Peyer's patch (tissue), 4 donors: ENCODE measurements around the gene RAPGEF2. TPM values are rescaled to one million over a fixed set of nuclear protein-coding genes. Genes with fewer than 3 reads are reported as not detected.

Source experiments
- DNase-seq, 3 donors: peaks; one replicate each; pipeline ENCODE4 v3.0.0-alpha.2; 2017 to 2019
- H3K27ac ChIP-seq, 4 donors: fragments of 200-600 bp; sonication (generic); one replicate each; pipeline ENCODE4 v1.5.1; 2016 to 2019
- H3K27me3 ChIP-seq, 2 donors: fragments of 200-600 bp; sonication (generic); one replicate each; pipeline ENCODE4 v1.5.1; 2019
- H3K36me3 ChIP-seq, 3 donors: fragments of 200-600 bp; sonication (generic); one replicate each; pipeline ENCODE4 v1.5.1; 2016 to 2019
- H3K4me1 ChIP-seq, 4 donors: fragments of 200-600 bp; sonication (generic); one replicate each; pipeline ENCODE4 v1.5.1; 2016 to 2019
- H3K4me3 ChIP-seq, 4 donors: fragments of 200-600 bp; sonication (generic); 1 replicate in 3 of 4; 2 replicates in 1 of 4; pipeline ENCODE4 v1.5.1; 2016 to 2019; ENCODE audit warnings: mild to moderate bottlenecking in 1 of 4
- H3K9me3 ChIP-seq, 4 donors: fragments of 200-600 bp; sonication (generic); one replicate each; pipeline ENCODE4 v1.5.1; 2016 to 2019; ENCODE audit warnings: mild to moderate bottlenecking in 1 of 4
- CTCF ChIP-seq, 6 experiments: fragments of 450-650 bp in 4 of 6; fragments of 200-600 bp in 2 of 6; sonication (generic) in 1 of 6; IDR thresholded peaks; one replicate each; pipeline ENCODE4 v1.5.1; 2017 to 2019; ENCODE audit warnings: antibody characterized with exemption in 6 of 6, mild to moderate bottlenecking in 3 of 6, moderate library complexity in 1 of 6
- POLR2A ChIP-seq, 2 donors: fragments of 450-650 bp; IDR thresholded peaks; one replicate each; pipeline ENCODE4 v1.5.1; 2017; ENCODE audit warnings: antibody characterized with exemption in 2 of 2, mild to moderate bottlenecking in 2 of 2, moderate library complexity in 2 of 2
- total RNA-seq, 4 donors: library from RNA; depleted of rRNA; stranded (reverse); fragments of >200 nt; gene quantifications; one replicate each; pipeline ENCODE4 v1.1.0, GENCODE V29; 2016

RAPGEF2 gene
- total RNA-seq, 4 donors from 2014 or later, result 30.1 to 81.7 (median 41.4) TPM

GRCh38 chr4:159221280-159221679 lies 118.4 kb downstream of the RAPGEF2 start:
- TF ChIP-seq CTCF (IDR thresholded peaks at IDR 0.05) (no peak), POLR2A (IDR thresholded peaks at IDR 0.05) (no peak)
- no peak for DNase-seq
- no peak overlapping the region for H3K27ac ChIP-seq
- H3K27me3 ChIP-seq, result no peaks in the 10 kb centered on the region
- H3K36me3 ChIP-seq, result no peaks in the 10 kb centered on the region
- H3K4me3 ChIP-seq, result no peak overlapping the region
- no peaks in the 10 kb centered on the region for H3K9me3 ChIP-seq
- peaks cover 0 to 6% (median 0%) of the 10 kb centered on the region in 4 donors for H3K4me1 ChIP-seq

- Histone ChIP-seq H3K27me3 (no peaks in the 10 kb centered on the region), H3K27ac (no peak overlapping the region), H3K36me3 (no peaks in the 10 kb centered on the region), H3K4me1 (peaks cover 0 to 6% (median 0%) of the 10 kb centered on the region in 4 donors), H3K4me3 (no peak overlapping the region), H3K9me3 (no peaks in the 10 kb centered on the region)
- TF ChIP-seq POLR2A (IDR thresholded peaks at IDR 0.05) (no peak), CTCF (IDR thresholded peaks at IDR 0.05) (no peak)
- no peak for DNase-seq
These were observed 119.2 kb downstream of the RAPGEF2 start for GRCh38 chr4:159222043-159222552.

GRCh38 chr4:159224408-159224807 lies 121.5 kb downstream of the RAPGEF2 start:
- H3K27me3 ChIP-seq, result no peaks in the 10 kb centered on the region
- no peaks in the 10 kb centered on the region for H3K9me3 ChIP-seq
- TF ChIP-seq CTCF (IDR thresholded peaks at IDR 0.05) (no peak), POLR2A (IDR thresholded peaks at IDR 0.05) (no peak)
- H3K4me1 ChIP-seq, result peaks cover 0 to 17% (median 0%) of the 10 kb centered on the region in 4 donors
- no peak overlapping the region for H3K4me3 ChIP-seq
- H3K27ac ChIP-seq, result no peak overlapping the region
- no peaks in the 10 kb centered on the region for H3K36me3 ChIP-seq
- DNase-seq, result no peak

- Histone ChIP-seq H3K4me3 (no peak overlapping the region), H3K9me3 (no peaks in the 10 kb centered on the region), H3K27ac (peak overlapping the region in 3 of 4 donors; percentile 1 to 44 (median 20)), H3K4me1 (peaks cover 0 to 17% (median 0%) of the 10 kb centered on the region in 4 donors), H3K27me3 (no peaks in the 10 kb centered on the region), H3K36me3 (no peaks in the 10 kb centered on the region)
- TF ChIP-seq POLR2A (IDR thresholded peaks at IDR 0.05) (no peak), CTCF (IDR thresholded peaks at IDR 0.05) (no peak)
- DNase-seq, result no peak
These were observed 124.5 kb downstream of the RAPGEF2 start for GRCh38 chr4:159227378-159227777.

GRCh38 chr4:159227984-159228383 lies 125.1 kb downstream of the RAPGEF2 start:
- Histone ChIP-seq H3K4me1 (peaks cover 0 to 17% (median 0%) of the 10 kb centered on the region in 4 donors), H3K4me3 (peak overlapping the region in 2 of 4 donors; percentile 11 to 19), H3K27ac (peak overlapping the region in 3 of 4 donors; percentile 1 to 44 (median 20)), H3K36me3 (no peaks in the 10 kb centered on the region), H3K9me3 (no peaks in the 10 kb centered on the region), H3K27me3 (no peaks in the 10 kb centered on the region)
- peak in 3 of 6 experiments; percentile 40 to 64 (median 54) for TF ChIP-seq CTCF (IDR thresholded peaks at IDR 0.05)
- no peak for TF ChIP-seq POLR2A (IDR thresholded peaks at IDR 0.05)
- peak in 2 of 3 donors; percentile 70 to 80 for DNase-seq
